ENCODE results near the gene GLI2.

The GLI2 gene

DNA sequence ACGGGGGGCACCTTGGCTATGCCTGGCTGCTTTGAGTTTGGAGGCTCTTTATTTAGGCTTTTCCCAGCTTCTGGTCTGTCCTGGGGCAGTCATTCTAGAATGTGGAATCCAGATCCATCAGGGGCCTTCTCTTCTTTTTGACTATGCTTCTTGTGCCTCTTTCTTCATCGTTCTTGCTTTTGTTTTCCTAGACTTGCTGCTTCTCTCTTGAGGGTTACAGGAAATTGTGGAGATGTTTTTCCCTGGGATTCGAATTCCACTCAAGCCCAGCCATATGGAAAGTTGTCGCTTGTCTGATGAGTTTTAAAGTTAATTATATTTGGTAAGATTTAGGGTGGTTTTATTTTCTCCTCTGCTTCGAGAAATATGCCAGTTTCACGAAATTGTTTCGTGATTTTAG, 2.4 kb downstream of the GLI2 start:
- no peak for DNase-seq (ENCODE audit: low read depth in 2 of 2)

DNA sequence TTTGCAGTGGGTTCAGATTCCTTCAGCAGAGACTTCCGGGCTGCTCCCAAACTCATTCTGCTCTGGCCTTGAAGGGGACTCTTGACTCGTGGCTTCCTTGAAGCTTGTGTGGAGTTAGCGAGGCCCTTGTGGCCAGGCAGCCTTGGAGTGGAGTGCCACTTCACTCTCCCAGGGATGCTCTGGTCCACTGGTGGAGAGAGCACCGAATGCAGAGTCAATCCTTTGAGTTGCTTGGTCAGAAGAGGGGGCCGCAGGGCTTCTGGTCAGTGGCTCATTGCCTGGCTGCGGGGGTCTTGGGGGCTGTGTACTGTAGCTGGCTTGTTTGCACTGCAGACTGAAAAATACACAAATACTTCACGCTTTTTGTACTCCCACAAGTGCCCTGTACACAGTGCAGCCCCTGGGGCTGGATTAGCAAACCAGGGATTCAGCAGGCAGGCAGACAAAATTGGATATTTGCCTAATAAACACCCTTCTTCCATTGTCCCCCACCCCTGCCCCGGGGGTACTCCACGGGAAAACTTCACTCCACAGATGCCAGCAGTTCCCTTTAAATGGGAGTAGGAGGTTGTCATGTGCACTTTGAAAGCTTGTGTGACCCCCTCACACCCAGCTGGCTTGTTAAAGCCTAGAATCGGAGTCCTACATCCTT, 3.2 kb downstream of the GLI2 start:
- no peak for DNase-seq (ENCODE audit: low read depth in 2 of 2)

DNA sequence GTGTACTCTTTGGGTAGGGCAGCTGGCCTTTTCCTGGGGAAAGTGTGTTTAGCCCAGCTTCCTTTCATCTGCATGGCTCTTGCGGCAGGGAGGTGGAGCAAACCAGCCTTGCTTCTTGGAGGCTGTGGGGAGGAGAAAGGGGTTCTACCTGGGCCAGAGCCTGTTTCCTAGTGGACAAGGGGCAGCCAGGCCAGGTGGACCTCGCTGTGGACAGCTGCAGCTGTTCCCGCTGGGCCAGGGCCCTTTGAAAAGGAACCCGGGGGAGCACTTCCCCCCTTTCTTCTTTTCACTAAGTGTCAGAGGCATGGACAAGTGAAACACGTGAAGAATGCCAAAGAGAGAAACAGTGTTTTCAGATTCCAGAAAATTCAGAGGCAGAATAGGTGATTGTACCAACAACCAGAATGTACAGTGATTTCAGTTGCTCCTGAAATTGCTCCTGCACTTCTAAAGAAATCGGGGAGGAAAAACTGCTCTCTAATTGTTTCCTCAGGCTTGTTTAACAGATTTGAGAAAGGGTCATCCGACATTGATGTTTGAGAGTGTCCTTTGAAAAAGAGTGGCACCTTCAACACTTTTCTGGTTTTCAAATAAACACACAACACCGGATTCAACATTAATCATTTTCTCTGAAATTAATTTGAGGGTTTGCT, 3.9 kb downstream of the GLI2 start:
- DNase-seq (ENCODE audit: low read depth in 2 of 2), result no peak

DNA sequence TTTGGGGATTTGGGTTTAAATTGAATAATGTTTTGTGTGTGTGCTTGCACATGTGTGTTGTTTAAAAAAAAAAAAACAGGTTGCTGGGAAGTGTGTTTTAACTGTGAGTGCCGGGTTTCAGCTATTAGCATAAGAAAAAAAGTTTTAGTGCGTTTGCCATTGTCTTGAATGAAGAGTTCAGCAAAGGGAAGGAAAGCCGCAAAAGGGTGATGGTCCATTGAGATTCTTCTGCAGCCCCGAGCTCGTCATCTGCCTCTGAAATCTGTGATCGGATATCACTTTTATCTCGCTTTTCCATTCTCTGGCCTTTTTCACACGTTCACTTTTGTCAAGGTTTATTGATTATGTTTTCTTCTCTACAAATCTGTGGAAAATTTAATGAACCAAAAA, 4.7 kb downstream of the GLI2 start:
- no peak for DNase-seq (ENCODE audit: low read depth in 2 of 2)

DNA sequence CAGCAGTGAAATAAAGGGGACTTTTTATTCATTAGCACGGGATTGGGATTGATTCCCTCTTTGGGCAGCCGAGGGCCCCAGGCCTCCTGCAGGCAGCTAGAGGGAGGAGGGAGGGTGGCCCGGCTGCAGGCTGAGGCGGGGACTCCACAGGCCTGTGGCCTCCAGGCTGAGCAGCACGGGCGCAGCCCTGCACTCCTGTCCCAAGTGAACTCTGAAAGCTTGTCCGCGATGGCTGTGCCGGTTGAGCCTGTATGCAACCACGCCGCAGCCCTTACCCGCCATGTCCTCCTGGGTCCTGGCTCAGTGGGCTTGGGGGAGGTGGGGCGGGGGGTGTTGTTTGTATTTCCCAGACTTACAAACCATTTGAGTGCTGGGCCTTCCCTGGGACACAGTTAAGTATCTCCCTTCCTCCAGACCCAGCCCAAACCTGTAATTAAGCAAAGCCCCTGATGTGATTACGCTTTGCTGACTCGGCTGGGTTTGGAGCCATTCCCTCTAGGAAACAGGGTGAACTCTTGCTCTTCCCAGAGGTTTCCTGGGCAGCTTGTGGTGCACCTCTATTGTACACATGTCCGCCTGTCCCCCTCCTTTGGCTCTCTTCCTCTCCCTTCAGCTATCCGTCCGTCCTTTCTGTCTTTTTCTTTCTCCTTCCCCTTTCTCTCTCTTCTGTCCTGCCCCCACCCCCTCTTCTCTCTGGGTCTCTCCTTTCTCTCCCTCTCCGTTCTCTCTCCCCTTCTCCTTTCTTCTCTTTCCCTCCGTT, 5.3 kb downstream of the GLI2 start:
- DNase-seq (ENCODE audit: low read depth in 2 of 2), result no peak

DNA sequence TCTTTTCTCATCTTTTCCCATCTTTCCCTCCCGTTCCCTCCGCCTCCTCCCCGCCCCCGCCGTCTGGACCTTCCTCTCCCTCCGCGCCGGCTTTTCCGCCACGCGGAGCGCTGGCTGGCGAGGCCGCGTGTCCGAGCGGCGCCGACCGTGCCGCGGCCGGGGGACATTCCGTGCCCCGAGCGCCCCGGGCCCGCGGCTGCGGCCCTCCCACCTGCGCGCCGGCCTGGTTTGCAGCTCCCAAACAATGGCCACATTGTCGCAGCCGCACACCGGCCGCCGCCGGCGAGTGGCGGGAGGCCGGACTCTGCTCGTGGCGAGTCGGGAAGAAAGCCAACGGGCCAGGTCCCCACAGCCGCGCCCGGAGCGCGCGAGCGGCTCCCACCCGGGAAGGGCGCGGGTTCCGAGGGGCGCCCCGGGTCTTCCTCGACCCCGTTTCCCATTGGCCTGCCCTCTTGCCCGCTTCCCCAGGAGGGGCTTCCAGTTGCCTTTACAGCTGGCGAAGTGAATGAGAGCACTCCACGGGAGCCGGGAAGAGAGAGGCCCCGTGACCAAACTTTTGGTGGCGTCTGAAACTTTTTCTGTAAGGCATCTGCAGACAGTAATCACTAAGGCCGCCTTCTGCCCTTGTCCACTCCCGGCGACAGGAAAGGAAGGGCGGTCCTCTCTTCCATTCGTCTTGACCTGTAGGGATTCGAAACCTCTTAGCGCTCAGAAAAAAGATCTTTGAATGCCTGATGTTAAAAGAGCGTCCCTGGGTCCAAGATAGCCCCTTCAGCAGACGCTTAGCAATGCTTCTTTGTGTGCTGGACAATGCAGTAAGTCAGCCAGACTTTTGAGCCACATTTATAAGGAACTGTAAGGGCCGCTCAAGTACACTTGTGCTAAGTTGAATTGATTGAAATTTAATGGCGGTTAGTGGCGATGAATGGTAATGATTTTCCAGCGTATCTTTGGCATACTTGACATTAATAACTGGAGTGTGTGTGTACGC, 6.2 kb downstream of the GLI2 start:
- no peak for DNase-seq (ENCODE audit: low read depth in 2 of 2)

DNA sequence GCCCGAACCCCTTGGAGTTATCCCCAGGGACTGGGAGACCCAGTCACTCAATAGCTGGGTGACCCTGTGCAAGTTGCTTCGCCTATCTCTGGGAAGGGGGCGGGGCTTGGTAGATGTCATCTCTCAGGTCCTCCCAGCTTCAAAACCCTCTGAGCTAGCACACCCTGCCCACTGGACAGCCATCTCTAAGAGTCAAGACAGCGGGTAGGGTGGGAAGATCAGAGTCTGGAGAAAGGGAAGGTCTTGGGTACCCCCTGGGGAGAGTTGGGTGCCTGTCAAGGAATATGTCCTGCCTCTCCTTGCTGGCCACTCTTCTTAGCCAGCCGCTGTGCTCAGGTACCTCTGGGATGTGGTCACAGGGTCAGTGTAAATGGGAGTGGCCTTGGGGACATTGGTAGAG, 8.0 kb downstream of the GLI2 start:
- no peak for DNase-seq (ENCODE audit: low read depth in 2 of 2)

DNA sequence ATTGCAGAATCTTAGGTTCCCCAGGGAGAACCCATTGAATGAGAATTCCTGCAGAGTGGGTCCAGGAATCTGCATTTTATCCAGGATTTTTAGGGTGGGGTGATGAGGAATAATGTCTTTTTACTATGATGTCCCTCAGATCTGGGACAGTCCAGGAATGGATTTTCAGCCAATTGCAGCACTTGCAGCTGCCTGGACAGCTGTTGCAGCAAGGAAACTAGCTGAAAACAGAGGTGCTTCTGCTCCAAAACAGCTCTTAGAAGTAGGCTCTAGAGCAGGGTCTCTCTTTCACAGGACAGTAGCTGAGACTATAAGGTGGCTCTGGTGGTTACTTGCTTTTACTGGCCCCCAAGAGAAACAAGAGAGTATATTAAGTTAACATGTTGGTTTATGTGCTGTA, 9.1 kb downstream of the GLI2 start:
- no peak for DNase-seq (ENCODE audit: low read depth in 2 of 2)

DNA sequence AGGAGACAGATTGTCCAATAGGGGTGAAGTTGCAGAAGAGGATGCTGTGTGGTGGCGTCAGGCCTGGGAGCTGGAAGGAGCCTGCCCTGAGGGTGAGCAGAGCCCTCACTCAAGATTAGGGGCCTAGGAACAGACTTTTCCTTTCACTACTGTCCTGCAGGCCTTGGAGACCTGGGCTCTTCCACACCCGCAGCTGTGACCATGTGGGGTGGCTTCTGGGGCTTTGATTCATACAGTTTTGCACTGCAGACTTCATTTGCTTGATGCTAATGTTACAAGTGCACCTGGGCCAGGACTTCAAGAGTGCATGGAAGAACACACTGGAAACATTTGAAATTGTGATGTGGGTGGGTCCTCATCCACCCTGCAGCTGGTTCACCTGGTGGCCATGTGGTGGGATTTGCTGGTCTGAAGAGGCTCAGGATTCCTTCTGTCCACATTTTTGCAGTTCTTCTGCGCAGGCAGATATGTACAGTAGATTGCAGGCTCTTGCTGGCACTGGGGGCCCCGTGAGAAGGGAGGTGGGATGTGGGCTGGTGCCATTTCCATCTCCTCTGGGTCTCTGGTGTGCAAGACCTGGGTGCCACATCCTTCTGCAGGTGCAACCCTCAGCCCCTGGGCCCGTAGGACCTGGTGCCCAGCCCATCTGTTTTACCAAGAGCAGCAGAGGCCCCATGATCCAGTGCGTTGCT, 9.9 kb downstream of the GLI2 start:
- no peak for DNase-seq (ENCODE audit: low read depth in 2 of 2)

DNA sequence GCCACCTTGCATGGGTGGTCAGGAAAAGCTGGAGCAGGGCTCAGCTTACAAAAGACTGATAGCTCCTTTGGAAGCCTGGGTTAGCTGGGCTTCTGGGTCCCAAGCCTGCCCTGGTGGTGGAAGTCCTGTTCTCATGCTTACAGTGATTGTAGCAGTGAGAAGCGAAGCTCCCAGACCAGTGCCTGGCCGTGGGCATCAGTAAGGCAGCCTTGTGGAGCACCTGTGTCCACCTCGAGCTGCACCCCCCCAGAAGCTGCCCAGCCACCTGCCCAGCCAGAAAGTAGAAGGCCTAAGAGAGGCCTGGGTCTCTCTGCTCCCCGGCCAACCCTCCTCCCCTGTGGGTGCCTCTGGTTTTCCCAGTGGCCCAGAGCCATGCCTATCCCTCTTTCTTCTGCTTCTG, 10.5 kb downstream of the GLI2 start:
- DNase-seq (ENCODE audit: low read depth in 2 of 2), result no peak

DNA sequence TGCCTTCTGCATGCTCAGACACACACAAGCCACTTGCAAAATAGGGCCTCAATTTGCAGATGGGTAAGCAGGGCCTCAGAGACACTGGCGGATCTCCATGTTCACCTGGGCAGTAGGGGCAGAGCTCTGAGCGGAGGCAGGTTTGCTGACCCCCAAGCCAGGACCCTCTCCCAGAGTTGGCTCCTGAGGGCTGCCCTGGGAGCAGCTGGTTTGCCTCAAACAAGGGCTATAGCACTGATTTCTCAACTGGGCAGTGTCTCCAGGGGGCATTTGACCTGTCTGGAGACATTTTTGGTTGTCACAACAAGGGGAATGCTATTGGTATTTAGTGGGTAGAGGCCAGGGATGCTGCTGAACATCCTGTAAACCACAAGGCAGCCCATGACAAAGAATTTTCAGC, 11.6 kb downstream of the GLI2 start:
- DNase-seq (ENCODE audit: low read depth in 2 of 2), result no peak

DNA sequence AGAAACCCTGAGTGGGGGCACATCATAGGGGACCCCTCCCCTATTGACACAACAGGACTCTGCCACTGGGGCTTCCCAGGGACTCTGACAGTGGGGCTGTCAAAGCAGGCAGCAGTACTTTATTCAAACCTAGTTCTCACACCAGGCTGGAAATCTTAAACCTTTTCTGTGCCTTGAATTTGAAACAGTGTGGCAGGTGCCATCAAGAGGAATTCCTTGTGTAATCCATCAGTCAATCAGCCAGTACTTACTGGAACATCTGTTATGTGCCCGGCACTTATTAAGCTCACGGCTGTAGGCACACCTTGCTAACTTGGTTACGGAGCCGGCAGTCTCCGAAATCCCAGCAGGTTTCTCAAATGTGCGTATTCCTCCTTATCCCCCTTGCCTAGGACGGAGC, 12.0 kb downstream of the GLI2 start:
- DNase-seq (ENCODE audit: low read depth in 2 of 2), result no peak

DNA sequence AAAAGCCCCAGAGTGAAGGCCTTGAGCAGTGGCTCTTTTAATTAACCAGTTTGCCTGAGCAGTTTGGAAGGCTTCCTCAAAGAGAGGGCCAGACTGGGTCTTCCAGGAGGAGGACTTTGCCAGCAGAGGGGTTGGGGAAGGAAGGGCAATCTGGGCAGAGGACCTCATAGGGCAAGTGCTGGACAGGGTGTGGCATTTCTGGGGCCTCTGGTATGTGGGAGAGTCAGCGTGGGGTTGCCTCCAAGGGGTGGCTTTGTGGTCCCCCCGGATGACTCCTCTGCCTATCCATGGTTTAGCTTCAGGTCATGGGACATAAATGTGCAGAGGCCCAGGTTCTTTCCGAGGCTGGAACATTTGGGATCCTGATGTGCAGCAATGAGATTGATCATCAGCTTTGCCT, 12.6 kb downstream of the GLI2 start:
- no peak for DNase-seq (ENCODE audit: low read depth in 2 of 2)

DNA sequence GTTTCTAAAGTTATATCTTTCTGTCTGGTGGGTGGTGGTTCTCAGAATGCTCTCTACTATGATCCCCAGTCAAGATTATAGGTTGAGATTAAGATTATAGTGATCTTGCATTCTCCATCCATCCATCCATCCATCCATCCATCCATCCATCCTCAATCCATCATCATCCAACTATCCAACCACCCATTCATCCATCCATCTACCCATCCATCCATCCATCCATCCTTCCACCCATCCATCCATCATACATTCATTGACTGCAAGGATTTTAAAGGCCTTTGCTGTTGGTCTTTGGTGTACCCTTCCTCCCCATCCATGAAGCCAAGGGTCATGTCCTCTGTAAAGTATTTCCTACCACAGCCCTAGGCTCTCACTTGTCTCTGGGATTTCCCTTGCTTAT, 13.1 kb downstream of the GLI2 start:
- DNase-seq (ENCODE audit: low read depth in 2 of 2), result no peak

DNA sequence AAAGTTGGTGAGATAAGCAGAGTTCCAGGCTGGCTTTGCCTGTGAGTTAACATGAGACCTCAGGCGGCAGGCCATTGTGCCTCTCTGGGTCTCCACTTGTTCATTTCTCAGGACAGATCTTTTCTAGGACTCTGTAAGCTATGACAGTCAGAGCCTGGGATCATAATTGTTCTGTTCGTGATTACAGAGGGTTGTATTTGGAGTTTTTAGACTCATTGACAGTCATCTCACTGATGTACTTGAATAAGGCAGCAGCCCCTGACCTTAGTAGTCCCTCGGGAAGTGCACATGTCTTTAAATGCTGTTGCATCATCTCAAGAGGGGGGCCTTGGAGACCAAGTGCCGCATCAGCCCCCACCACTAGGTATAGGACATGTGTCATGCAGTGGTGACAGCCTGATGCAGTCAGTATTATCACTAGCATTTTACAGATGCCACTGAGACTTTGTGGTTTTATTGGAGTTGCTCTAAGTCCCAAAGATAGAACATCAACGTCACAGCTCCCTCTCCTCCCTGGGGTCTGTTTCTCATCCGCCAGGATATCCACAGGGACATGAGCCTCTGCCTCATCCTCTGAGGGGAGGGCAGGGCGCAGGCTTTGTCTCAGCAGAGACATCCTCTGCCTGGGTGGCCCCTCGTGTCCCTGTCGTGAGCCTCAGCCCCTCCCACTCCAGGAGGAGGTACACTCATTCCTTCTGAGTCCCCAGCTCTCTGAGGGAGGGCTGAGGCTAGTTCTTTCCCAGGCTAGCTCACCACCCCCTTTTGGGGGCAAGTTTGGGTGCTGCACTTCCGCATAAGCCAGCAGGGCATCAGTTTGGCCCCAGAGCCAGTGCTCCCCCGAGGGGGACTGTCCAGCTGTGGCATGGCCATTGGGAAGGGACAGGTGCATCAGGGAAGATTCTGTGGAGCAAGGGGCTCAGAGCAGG, 14.1 kb downstream of the GLI2 start:
- no peak for DNase-seq (ENCODE audit: low read depth in 2 of 2)

DNA sequence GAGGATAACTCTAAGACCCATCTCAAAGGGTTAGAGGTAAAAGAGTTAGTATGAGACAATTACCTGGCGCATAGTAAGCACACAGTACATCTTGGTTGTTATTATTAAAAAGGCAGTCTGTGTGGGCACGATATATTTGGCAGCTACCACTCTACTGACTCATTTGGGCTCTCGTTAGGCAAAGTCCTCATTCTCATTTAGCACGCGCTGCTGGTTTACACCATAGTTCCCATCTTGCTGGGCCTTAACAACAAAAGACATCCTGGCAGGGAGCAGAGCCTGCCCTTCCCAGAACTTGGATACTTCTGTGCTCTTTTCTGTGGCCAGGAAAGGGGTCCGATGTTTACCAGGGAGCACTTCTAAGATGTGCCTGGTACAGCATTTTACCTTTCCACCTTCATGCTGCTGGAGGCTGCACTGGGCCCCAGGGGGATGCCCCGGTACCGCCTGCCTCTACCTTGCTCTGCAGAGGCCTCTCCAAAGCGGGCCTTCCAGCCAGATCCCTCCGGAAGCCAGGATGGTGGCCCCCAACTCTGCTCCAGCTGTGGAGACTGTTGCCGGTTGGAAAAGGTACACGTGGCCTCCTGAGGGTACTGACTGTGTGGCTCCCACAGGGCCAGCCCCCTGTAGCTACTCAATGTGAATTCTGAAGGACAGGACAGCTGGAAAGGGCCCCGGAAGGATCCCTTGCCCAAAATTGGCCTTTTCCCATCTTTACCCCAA, 15.0 kb downstream of the GLI2 start:
- DNase-seq (ENCODE audit: low read depth in 2 of 2), result no peak

DNA sequence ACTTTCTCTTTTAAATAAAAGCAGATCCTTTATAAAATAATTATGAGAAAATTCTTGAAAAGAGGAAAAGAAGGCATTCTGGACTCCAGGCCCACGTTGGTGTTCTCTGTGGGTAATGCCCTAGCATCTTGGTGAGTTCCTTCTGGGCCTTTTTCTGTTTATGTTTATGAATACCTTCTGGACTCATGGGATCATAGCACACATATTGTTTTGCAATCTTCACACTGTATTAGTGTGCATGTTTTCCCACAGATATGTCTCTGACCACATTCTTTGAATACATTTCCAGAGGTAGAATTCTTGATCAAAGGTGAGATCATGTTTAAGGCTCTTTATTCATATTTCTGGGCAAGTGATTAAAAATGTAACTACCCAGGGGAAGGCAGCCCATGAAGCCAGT, 15.9 kb downstream of the GLI2 start:
- no peak for DNase-seq (ENCODE audit: low read depth in 2 of 2)

DNA sequence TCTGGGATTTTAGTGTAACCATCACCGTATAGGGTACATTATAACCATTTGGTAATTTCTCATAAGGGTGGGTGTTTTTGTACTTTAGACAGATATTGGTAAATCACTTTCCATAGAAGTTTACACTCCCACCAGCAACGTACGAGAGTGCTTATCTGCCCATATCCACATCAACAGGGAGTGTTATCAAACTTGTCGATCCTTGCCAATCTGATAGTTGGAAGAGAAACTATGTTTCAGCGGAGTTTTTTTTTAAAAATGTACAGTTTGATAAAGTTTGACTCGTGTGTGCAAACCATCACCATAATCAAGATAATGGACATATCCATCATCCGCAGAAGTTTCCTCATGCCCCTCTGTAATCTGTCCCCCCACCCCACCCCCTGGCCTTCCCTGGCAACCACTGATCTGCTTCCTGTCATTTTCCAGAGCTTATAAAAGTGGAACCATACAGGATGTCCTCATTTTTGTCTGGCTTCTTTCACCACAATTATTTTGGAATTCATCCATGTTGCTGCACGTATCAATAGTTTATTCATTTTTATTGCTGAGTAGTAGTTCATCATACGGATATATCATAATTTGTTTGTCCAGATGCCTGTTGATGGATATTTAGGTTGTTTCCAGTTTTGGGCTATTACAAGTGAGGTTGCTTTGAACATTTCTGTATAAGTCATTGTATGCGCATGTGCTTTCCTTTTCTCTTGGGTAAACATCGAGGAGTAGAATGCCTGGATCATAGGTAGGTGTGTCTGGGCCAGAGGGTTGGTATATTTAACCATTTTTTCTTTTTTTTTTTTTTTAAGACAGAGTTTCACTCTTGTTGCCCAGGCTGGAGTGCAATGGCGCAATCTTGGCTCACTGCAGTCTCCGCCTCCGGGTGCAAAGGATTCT, 18.6 kb downstream of the GLI2 start:
- DNase-seq (ENCODE audit: low read depth in 2 of 2), result no peak
